GM12878 (cell line): ENCODE results near the gene UTP4. TPM values are rescaled to one million over a fixed set of nuclear protein-coding genes. Genes with fewer than 3 reads are reported as not detected.

Experiments
- ATAC-seq: fragments of 200-7000 bp; cut with Tn5 transposase; 3 replicates; pipeline ENCODE4 v1.9.1; 2020; ENCODE audit warnings: mild to moderate bottlenecking, moderate library complexity
- BruUV-seq: library from RNA; stranded (reverse); fragments of 400-500 nt; replicated peaks from 2 replicates; lab custom pipeline; 2021; lab: Mats Ljungman, UMichigan
- CTCF ChIA-PET: fragments of 300-600 bp; sonication (Branson Sonifier 250); formaldehyde crosslinking; extraction: SDS; loops from one replicate; lab custom pipeline; 2021; ENCODE audit warnings: inconsistent platforms; lab: Yijun Ruan, JAX
- POLR2A ChIA-PET: fragments of 350-600 bp; formaldehyde crosslinking; extraction: SDS; loops from one replicate; lab custom pipeline; 2021; ENCODE audit warnings: inconsistent platforms; lab: Charles Lee
- RAD21 ChIA-PET: fragments of 300-600 bp; sonication (Branson Sonifier 250); formaldehyde crosslinking; loops from one replicate; lab custom pipeline; 2023; ENCODE audit warnings: antibody characterized with exemption; ENCODE audit not compliant: unreplicated experiment; lab: Charles Lee
- SMC1A ChIA-PET: fragments of 300-600 bp; sonication (Branson Sonifier 250); formaldehyde crosslinking; loops from one replicate; lab custom pipeline; 2023; ENCODE audit not compliant: unreplicated experiment, uncharacterized antibody; lab: Charles Lee
- DNase-seq: peaks from one replicate; pipeline ENCODE4 v3.0.0-alpha.2; 2011; ENCODE audit warnings: low read depth, low spot score
- FAIRE-seq: peaks from 3 replicates; lab custom pipeline; 2011; peaks lifted over from hg19 to GRCh38; lab: Jason Lieb, UNC
- H2AFZ ChIP-seq: 2 replicates; pipeline ENCODE4 v1.6.0; 2011; ENCODE audit warnings: low read depth, low read length, control low read depth; ENCODE audit not compliant: control insufficient read depth
- H3K27ac ChIP-seq: 2 replicates; pipeline ENCODE4 v1.5.1; 2011; ENCODE audit warnings: control low read depth; ENCODE audit not compliant: control insufficient read depth, insufficient read depth
- H3K27me3 ChIP-seq, 2 experiments: replicated peaks in 1 of 2; 2 replicates each; pipeline versions ENCODE4 v1.6.0 to v1.6.1; 2011; ENCODE audit warnings: low read length in 1 of 2; ENCODE audit not compliant: control insufficient read depth in 2 of 2, insufficient read depth in 2 of 2
- H3K36me3 ChIP-seq, 2 experiments: 2 replicates each; pipeline ENCODE4 v1.5.1; 2011; ENCODE audit warnings: low read length in 1 of 2; ENCODE audit not compliant: control insufficient read depth in 2 of 2, insufficient read depth in 2 of 2
- H3K4me1 ChIP-seq: 2 replicates; pipeline ENCODE4 v1.6.1; 2011; ENCODE audit warnings: mild to moderate bottlenecking, low read length, moderate library complexity, mixed read lengths; ENCODE audit not compliant: control insufficient read depth, insufficient read depth
- H3K4me2 ChIP-seq: 2 replicates; pipeline ENCODE4 v1.6.0; 2011; ENCODE audit warnings: control low read depth; ENCODE audit not compliant: control insufficient read depth, insufficient read depth
- H3K4me3 ChIP-seq: fragments of 200-600 bp; sonication (generic); 2 replicates; pipeline ENCODE4 v1.5.1; 2016
- H3K79me2 ChIP-seq: 2 replicates; pipeline ENCODE4 v1.6.0; 2011; ENCODE audit warnings: low read length; ENCODE audit not compliant: control insufficient read depth, insufficient read depth
- H3K9ac ChIP-seq: 2 replicates; pipeline ENCODE4 v1.8.0; 2011; ENCODE audit warnings: low read length, control low read depth, mixed read lengths; ENCODE audit not compliant: control insufficient read depth, insufficient read depth
- H3K9me3 ChIP-seq: replicated peaks from 3 replicates; pipeline ENCODE4 v1.5.1; 2011; ENCODE audit warnings: mild to moderate bottlenecking, low read length; ENCODE audit not compliant: control insufficient read depth, insufficient read depth
- H4K20me1 ChIP-seq: 2 replicates; pipeline ENCODE4 v1.6.0; 2011; ENCODE audit not compliant: control insufficient read depth, insufficient read depth
- BACH1 ChIP-seq: fragments of 450-650 bp; IDR thresholded peaks from 2 replicates; pipeline ENCODE4 v1.6.1; 2017; ENCODE audit warnings: mild to moderate bottlenecking, borderline replicate concordance
- CHD1 ChIP-seq: IDR thresholded peaks from 2 replicates; pipeline ENCODE4 v1.6.1; 2012; ENCODE audit warnings: low read depth, low read length, improper control_type of control experiment
- EP300 ChIP-seq, 2 experiments: fragments of 150-350 bp in 1 of 2; IDR thresholded peaks; 2 replicates each; pipeline ENCODE4 v1.6.1; 2011 to 2012; ENCODE audit warnings: low read depth in 2 of 2, low read length in 2 of 2, borderline replicate concordance in 1 of 2, improper control_type of control experiment in 1 of 2, inconsistent platforms in 1 of 2; ENCODE audit not compliant: control insufficient read depth in 1 of 2
- JUNB ChIP-seq: IDR thresholded peaks from 2 replicates; pipeline ENCODE4 v1.6.1; 2016; ENCODE audit warnings: antibody characterized with exemption, mild to moderate bottlenecking
- MYB ChIP-seq: fragments of 150-350 bp; IDR thresholded peaks from 2 replicates; pipeline ENCODE4 v1.6.1; 2014; ENCODE audit warnings: mild to moderate bottlenecking, low read depth, low read length, borderline replicate concordance
- PKNOX1 ChIP-seq: fragments of 450-650 bp; IDR thresholded peaks from 2 replicates; pipeline ENCODE4 v1.6.1; 2016; ENCODE audit warnings: mild to moderate bottlenecking
- RFX5 ChIP-seq: IDR thresholded peaks from 2 replicates; pipeline ENCODE4 v1.6.1; 2011; ENCODE audit warnings: low read depth, low read length, improper control_type of control experiment
- ZNF207 ChIP-seq: fragments of 450-650 bp; IDR thresholded peaks from 2 replicates; pipeline ENCODE4 v1.6.1; 2014; ENCODE audit warnings: antibody characterized with exemption, mild to moderate bottlenecking, borderline replicate concordance
- WGBS: methylation state at CpG from one replicate; pipeline ENCODE4 v1.1.6; 2016; ENCODE audit warnings: low lambda C conversion rate; ENCODE audit not compliant: insufficient replicate concordance, insufficient coverage; ENCODE audit errors: missing lambda C conversion rate; 5-methylcytosine and 5-hydroxymethylcytosine counted together
- in situ Hi-C: fragments of 300-500 bp; cut with MboI; formaldehyde crosslinking; loops from 9 replicates; pipeline ENCODE4 v1.14.3; 2018; ENCODE audit warnings: mixed read lengths
- intact Hi-C: fragments of 100-400 bp; cut with micrococcal nuclease; formaldehyde crosslinking; loops from one replicate; pipeline ENCODE4 v1.14.2; 2022; ENCODE audit not compliant: unreplicated experiment
- polyA plus RNA-seq, 11 experiments: library from polyadenylated mRNA; depleted of rRNA in 4 of 11; unstranded in 6 of 11; stranded (reverse) in 5 of 11; fragments of >200 nt; fragmentation: Nextera tagmentation in 4 of 11; fragmentation: Illumina TruSeq in 1 of 11; extraction: Ambion mirVana in 4 of 11; extraction: Trizol in 1 of 11; gene quantifications; 1 replicate in 1 of 11; 2 replicates in 10 of 11; pipeline versions ENCODE4 v1.2.1 to v1.2.3, GENCODE V29; 2011 to 2016; ENCODE audit warnings: inconsistent platforms in 2 of 11, missing spikeins in 2 of 11, low read depth in 1 of 11
- total RNA-seq, 4 experiments: library from RNA; depleted of rRNA in 3 of 4; stranded (reverse); fragments of >200 nt in 3 of 4; fragmentation: Illumina TruSeq in 1 of 4; extraction: Trizol in 1 of 4; gene quantifications; 2 replicates each; pipeline versions ENCODE4 v1.2.1 to v1.2.3, GENCODE V29; 2013 to 2021
- TF ChIP-seq, protein P1 (sequence below): fragments of 450-650 bp; IDR thresholded peaks from 2 replicates; pipeline ENCODE4 v1.6.1; 2017; ENCODE audit warnings: mild to moderate bottlenecking, moderate library complexity
- TF ChIP-seq, protein P2 (sequence below): IDR thresholded peaks from 2 replicates; pipeline ENCODE4 v1.6.1; 2012; ENCODE audit warnings: low read depth, low read length, improper control_type of control experiment

The UTP4 gene
- total and polyA plus RNA-seq, 10 of the 15 experiments (the other 5 are each of a cell fraction or from before 2014, with no cell fraction given) = 32.5 to 131 (median 84.0) TPM

- CTCF ChIA-PET = interaction anchor here (0.5 to 1.0 kb wide), 2 partner anchors 57 to 59 kb away, joined by 4 read pairs; no protein-coding TSS in a partner anchor
- in situ Hi-C loops (no loop called here), intact Hi-C loops (no loop called here)
These were observed 77.3 kb downstream of the UTP4 start for GRCh38 chr16:69209735-69210134.

More at GRCh38 chr16:69209735-69210134, 77.3 kb downstream of the UTP4 start:
- TF ChIP-seq BACH1 (no peak), JUNB (no peak), ZNF207 (no peak), MYB (no peak), PKNOX1 (no peak), CHD1 (no peak), EP300 (IDR thresholded peaks at IDR 0.05; ENCODE audit: borderline replicate concordance in 1 of 2, control insufficient read depth in 1 of 2, low read depth in 2 of 2, low read length in 2 of 2) (no peak), RFX5 (no peak)
- TF ChIP-seq, protein P1, sequence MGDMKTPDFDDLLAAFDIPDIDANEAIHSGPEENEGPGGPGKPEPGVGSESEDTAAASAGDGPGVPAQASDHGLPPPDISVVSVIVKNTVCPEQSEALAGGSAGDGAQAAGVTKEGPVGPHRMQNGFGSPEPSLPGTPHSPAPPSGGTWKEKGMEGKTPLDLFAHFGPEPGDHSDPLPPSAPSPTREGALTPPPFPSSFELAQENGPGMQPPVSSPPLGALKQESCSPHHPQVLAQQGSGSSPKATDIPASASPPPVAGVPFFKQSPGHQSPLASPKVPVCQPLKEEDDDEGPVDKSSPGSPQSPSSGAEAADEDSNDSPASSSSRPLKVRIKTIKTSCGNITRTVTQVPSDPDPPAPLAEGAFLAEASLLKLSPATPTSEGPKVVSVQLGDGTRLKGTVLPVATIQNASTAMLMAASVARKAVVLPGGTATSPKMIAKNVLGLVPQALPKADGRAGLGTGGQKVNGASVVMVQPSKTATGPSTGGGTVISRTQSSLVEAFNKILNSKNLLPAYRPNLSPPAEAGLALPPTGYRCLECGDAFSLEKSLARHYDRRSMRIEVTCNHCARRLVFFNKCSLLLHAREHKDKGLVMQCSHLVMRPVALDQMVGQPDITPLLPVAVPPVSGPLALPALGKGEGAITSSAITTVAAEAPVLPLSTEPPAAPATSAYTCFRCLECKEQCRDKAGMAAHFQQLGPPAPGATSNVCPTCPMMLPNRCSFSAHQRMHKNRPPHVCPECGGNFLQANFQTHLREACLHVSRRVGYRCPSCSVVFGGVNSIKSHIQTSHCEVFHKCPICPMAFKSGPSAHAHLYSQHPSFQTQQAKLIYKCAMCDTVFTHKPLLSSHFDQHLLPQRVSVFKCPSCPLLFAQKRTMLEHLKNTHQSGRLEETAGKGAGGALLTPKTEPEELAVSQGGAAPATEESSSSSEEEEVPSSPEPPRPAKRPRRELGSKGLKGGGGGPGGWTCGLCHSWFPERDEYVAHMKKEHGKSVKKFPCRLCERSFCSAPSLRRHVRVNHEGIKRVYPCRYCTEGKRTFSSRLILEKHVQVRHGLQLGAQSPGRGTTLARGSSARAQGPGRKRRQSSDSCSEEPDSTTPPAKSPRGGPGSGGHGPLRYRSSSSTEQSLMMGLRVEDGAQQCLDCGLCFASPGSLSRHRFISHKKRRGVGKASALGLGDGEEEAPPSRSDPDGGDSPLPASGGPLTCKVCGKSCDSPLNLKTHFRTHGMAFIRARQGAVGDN = no peak
- TF ChIP-seq, protein P2, sequence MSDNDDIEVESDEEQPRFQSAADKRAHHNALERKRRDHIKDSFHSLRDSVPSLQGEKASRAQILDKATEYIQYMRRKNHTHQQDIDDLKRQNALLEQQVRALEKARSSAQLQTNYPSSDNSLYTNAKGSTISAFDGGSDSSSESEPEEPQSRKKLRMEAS = no peak
- 96% methylated on average over 3 of the region's 4 CpGs for WGBS
- Histone ChIP-seq H4K20me1 (no peaks in the 10 kb centered on the region), H3K36me3 (no peaks in the 10 kb centered on the region), H3K27me3 (no peaks in the 10 kb centered on the region), H3K27ac (no peak overlapping the region), H2AFZ (no peak overlapping the region), H3K79me2 (no peaks in the 10 kb centered on the region), H3K4me3 (no peak overlapping the region), H3K4me2 (no peak overlapping the region), H3K9me3 (no peaks in the 10 kb centered on the region), H3K9ac (no peak overlapping the region), H3K4me1 (peaks cover 7% of the 10 kb centered on the region)
- POLR2A ChIA-PET = interaction anchor here (0.5 kb wide), 1 partner anchor 18 kb away, joined by 5 read pairs; no protein-coding TSS in a partner anchor
- no peak for DNase-seq
- SMC1A ChIA-PET = interaction anchor here (0.5 to 1.1 kb wide), 2 partner anchors 46 to 79 kb away, joined by 3 read pairs; no protein-coding TSS in a partner anchor
- RAD21 ChIA-PET = no interaction called here
- no peak for FAIRE-seq
- no peak for ATAC-seq
- BruUV-seq = no TSS peak
